ENCODE measurements around the gene CEACAM1. TPM values are rescaled to one million over a fixed set of nuclear protein-coding genes. Genes with fewer than 3 reads are reported as not detected.
A peak's percentile ranks its signal among the peaks of the same experiment; 100 is the strongest.

The CEACAM1 gene
- total and polyA plus RNA-seq, 2 of the 13 experiments (the other 11 are each of a cell fraction or from before 2014, with no cell fraction given): 13.5 to 332 TPM

DNA sequence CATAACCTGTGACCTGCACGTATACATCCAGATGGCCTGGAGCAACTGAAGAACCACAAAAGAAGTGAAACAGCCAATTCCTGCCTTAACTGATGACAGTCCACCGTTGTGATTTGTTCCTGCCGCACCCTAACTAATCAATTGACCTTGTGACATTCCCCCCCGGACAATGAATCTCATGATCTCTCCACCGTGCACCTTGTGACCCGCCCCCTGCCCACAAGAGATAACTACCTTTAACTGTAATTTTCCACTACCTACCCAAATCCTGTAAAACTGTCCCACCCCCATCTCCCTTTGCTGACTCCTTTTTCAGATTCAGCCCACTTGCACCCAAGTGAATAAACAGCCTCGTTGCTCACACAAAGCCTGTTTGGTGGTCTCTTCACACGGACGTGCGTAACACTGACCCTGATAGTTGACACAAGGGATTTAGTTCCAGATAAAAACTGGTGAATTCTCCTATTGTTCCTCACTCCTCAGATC lies 29.1 kb upstream of the CEACAM1 start (continued):
- TF ChIP-seq SOX5 (CRISPR knock-in tag; IDR thresholded peaks at IDR 0.05; ENCODE audit: borderline replicate concordance) (peak; percentile 71; the same call in 1 of the 2 replicates), ZNF12 (CRISPR knock-in tag; IDR thresholded peaks at IDR 0.05) (peak; percentile 58; the same call in 1 of the 2 replicates), FOSL1 (CRISPR knock-in tag; IDR thresholded peaks at IDR 0.05; ENCODE audit: borderline replicate concordance) (peak; percentile 2; the same call in 1 of the 2 replicates), FOXO1 (CRISPR knock-in tag; IDR thresholded peaks at IDR 0.05) (0 out of 2 replicates have a peak, but pooled peaks have one; percentile 13), ATF1 (CRISPR knock-in tag; IDR thresholded peaks at IDR 0.05) (0 out of 2 replicates have a peak, but pooled peaks have one; percentile 42)

DNA sequence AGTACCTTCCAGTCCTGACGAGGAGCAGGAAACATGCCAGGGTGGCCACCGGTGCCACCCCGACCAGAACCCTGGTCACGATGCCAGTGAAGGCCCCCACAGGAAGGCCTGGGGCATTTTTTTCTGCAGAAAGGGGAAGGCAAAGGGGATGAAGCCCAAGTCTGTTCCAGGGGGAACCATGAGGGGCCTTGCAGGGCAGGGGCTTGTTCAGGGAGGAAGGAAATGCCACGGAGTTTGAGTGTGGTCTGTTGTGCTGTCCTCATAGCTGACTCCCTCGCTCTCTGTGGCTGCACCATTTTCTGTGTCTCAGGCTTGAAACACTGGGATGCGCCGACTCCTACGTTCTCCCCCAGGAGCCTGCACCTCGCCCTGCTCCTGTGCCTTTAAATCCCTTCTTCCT lies 27.5 kb upstream of the CEACAM1 start:
- Histone ChIP-seq H4K20me1 (ENCODE audit: insufficient read depth, low read length) (no peaks in the 10 kb centered on the region), H3K36me3 (replicated peaks in 1 of 2; ENCODE audit: control insufficient read depth in 1 of 2, insufficient read depth in 2 of 2, low read length in 2 of 2) (no peaks in the 10 kb centered on the region), H2AFZ (ENCODE audit: low read length) (no peak overlapping the region), H3K9ac (ENCODE audit: insufficient read depth, low read depth, low read length) (no peak overlapping the region), H3K4me2 (ENCODE audit: low read depth, low read length) (no peak overlapping the region), H3K27me3 (ENCODE audit: control insufficient read depth in 1 of 2, insufficient read depth in 2 of 2, low read length in 2 of 2) (peaks cover 2 to 7% of the 10 kb centered on the region in 2 experiments; a peak in 2 of 5 replicates), H3K4me1 (ENCODE audit: insufficient read depth, low read length) (peaks cover 90% of the 10 kb centered on the region), H3K9me3 (ENCODE audit: low read length) (peaks cover 9% of the 10 kb centered on the region; the same call in 1 of the 2 replicates), H3K27ac (ENCODE audit: extremely low read length, insufficient read depth, low read length) (no peak overlapping the region), H3K4me3 (replicated peaks in 1 of 3; ENCODE audit: insufficient read depth in 1 of 3, low read depth in 2 of 3, low read length in 3 of 3) (no peak overlapping the region), H3K79me2 (ENCODE audit: insufficient read depth, low read length) (no peaks in the 10 kb centered on the region)
- intact Hi-C loops (cut with micrococcal nuclease; ENCODE audit: unreplicated experiment): no loop called here
- FAIRE-seq: no peak
- TF ChIP-seq, protein P1, sequence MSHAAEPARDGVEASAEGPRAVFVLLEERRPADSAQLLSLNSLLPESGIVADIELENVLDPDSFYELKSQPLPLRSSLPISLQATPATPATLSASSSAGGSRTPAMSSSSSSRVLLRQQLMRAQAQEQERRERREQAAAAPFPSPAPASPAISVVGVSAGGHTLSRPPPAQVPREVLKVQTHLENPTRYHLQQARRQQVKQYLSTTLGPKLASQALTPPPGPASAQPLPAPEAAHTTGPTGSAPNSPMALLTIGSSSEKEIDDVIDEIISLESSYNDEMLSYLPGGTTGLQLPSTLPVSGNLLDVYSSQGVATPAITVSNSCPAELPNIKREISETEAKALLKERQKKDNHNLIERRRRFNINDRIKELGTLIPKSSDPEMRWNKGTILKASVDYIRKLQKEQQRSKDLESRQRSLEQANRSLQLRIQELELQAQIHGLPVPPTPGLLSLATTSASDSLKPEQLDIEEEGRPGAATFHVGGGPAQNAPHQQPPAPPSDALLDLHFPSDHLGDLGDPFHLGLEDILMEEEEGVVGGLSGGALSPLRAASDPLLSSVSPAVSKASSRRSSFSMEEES (CRISPR knock-in tag; IDR thresholded peaks at IDR 0.05): no peak
- CTCF ChIA-PET (ENCODE audit: low intra/inter-chr PET ratio, low total read pairs): no interaction called here
- POLR2A ChIA-PET: no interaction called here
- in situ Hi-C loops (cut with HindIII; ENCODE audit: extremely low pct_ligation_motif_present, low pct_unique_long_range_greater_than_20kb): no loop called here
- no peak for DNase-seq (ENCODE audit: low spot score)
- WGBS (ENCODE audit: low lambda C conversion rate): 78% methylated on average over 10 of the region's 10 CpGs
- BruUV-seq (replicated peaks): no TSS peak
- ATAC-seq: no peak

Measured in HepG2 (cell line).